ENCODE results near the gene PLAA.
"Not testable (repeated sequence)": the region's sequence is repeated elsewhere in the genome, so short reads cannot be mapped to it uniquely, and the experiment has no call there.

The PLAA gene

DNA sequence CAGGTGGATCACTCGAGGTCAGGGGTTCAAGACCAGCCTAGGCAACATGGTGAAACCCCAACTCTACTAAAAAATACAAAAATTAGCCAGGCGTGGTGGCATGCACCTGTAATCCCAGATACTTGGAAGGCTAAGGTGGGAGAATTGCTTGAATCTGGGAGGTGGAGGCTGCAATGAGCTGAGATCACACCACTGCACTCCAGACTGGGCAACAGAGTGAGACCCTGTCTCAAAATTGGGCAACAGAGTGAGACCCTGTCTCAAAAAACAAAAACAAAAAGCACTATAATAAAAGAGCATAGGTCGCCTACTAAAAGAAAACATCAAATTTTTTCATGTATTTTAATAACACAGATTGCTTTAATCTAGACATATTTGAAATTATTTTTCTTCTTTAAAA is 71.9 kb downstream of the PLAA start:
- not testable (repeated sequence) for H3K27ac ChIP-seq (ENCODE audit: low read length); H3K27me3 ChIP-seq (ENCODE audit: low read depth, low read length); H3K9me3 ChIP-seq (ENCODE audit: control insufficient read depth in 1 of 2, low read length in 2 of 2); H3K4me1 ChIP-seq (ENCODE audit: control insufficient read depth in 1 of 2, insufficient read depth in 2 of 2, low read length in 2 of 2); H3K4me3 ChIP-seq (ENCODE audit: low read depth in 1 of 2, low read length in 2 of 2)
- H3K36me3 ChIP-seq (ENCODE audit: control insufficient read depth in 1 of 2, insufficient read depth in 2 of 2, low read length in 2 of 2): peaks cover 8 to 20% of the 10 kb centered on the region in 2 donors

DNA sequence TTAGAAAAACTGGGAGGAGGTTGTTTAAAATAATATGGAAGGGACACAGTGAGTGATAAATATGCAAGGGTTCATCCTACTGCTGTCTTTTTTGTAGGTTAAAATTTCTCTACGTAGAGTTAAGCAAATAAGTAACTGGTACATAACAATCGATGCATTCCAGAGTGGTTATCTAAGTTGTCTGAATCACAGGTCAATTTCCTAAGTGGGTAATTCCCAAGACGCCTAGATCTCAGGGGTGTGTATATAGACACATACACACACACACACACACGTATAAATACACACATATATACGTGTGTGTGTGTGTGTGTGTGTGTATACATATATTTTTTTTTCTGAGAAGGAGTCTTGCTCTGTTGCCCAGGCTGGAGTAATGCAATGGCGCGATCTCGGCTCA is 76.8 kb downstream of the PLAA start:
- H3K27me3 ChIP-seq (ENCODE audit: low read depth, low read length): no peaks in the 10 kb centered on the region
- peaks cover 9 to 11% of the 10 kb centered on the region in 2 donors for H3K36me3 ChIP-seq (ENCODE audit: control insufficient read depth in 1 of 2, insufficient read depth in 2 of 2, low read length in 2 of 2)
- H3K27ac ChIP-seq (ENCODE audit: low read length): no peak overlapping the region
- H3K4me3 ChIP-seq (ENCODE audit: low read depth in 1 of 2, low read length in 2 of 2): no peak overlapping the region
- H3K4me1 ChIP-seq (ENCODE audit: control insufficient read depth in 1 of 2, insufficient read depth in 2 of 2, low read length in 2 of 2): no peaks in the 10 kb centered on the region
- no peaks in the 10 kb centered on the region for H3K9me3 ChIP-seq (ENCODE audit: control insufficient read depth in 1 of 2, low read length in 2 of 2)

DNA sequence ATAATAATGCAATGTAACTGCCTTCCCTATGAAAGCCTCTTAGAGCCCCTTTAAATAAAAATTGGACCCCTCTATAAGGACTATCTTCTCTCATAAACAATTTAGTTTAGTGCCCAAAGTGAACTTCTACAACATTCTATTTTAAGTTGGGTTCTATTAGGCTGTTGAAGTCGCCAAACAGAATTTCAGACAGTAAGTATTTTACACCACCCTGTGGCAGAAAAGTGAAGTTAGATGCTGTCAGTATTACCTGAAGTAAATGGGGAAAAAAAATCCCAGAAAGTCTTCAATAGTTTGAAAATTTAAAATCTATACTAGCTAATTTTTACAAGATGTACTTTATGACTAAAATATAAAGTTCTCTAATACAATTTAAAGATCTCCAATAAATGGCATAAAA is 84.0 kb downstream of the PLAA start:
- Histone ChIP-seq H3K27me3 (ENCODE audit: low read depth, low read length) (no peaks in the 10 kb centered on the region), H3K27ac (ENCODE audit: low read length) (no peak overlapping the region), H3K4me1 (ENCODE audit: control insufficient read depth in 1 of 2, insufficient read depth in 2 of 2, low read length in 2 of 2) (no peaks in the 10 kb centered on the region), H3K4me3 (ENCODE audit: low read depth in 1 of 2, low read length in 2 of 2) (no peak overlapping the region), H3K9me3 (ENCODE audit: control insufficient read depth in 1 of 2, low read length in 2 of 2) (no peaks in the 10 kb centered on the region), H3K36me3 (ENCODE audit: control insufficient read depth in 1 of 2, insufficient read depth in 2 of 2, low read length in 2 of 2) (peaks cover 8 to 18% of the 10 kb centered on the region in 2 donors)

DNA sequence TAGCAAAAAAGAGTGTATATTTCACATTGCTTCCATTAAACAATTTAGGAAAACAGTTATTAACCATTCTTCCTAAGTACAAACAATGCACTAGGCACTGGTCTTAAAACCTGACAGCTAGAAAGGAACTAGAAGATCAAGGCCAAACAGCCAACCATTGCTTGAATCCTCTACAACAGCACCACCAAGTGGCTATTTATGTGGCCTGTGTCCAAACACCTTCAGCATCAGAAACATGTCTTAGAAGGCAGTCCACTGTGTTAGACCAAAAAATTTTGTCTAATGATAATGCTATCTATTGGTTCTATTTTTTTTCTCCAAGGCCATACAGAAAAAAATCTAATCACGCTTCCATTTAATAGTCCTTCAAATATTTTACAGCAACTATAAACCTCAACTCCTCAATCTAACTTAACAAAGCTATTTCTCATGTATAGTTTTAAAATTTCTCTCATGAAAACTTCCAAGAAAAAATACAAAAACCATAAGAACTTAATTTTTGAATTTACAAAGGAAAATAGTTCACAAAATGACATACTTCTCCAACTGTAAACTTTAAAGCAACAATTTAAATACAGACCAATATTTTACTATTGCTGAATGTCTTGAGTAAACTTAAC is 90.5 kb downstream of the PLAA start:
- Histone ChIP-seq H3K36me3 (ENCODE audit: control insufficient read depth in 1 of 2, insufficient read depth in 2 of 2, low read length in 2 of 2) (peaks cover 22 to 57% of the 10 kb centered on the region in 2 donors), H3K27me3 (ENCODE audit: low read depth, low read length) (no peaks in the 10 kb centered on the region), H3K4me3 (ENCODE audit: low read depth in 1 of 2, low read length in 2 of 2) (no peak overlapping the region), H3K27ac (ENCODE audit: low read length) (no peak overlapping the region), H3K9me3 (ENCODE audit: control insufficient read depth in 1 of 2, low read length in 2 of 2) (no peaks in the 10 kb centered on the region), H3K4me1 (ENCODE audit: control insufficient read depth in 1 of 2, insufficient read depth in 2 of 2, low read length in 2 of 2) (no peaks in the 10 kb centered on the region)

Data from muscle layer of duodenum (tissue), 2 donors.